HG03342 (cell line): ENCODE results near the gene JAZF1.

Experiments
- ATAC-seq: cut with Tn5 transposase; IDR thresholded peaks from one replicate; pipeline ENCODE4 v1.9.1; 2021; ENCODE audit warnings: mild to moderate bottlenecking, moderate library complexity; ENCODE audit not compliant: unreplicated experiment

JAZF1 gene

GRCh38 chr7:28140979-28141378, 39.6 kb downstream of the JAZF1 start:
- ATAC-seq, result no peak

GRCh38 chr7:28138837-28139236, 41.8 kb downstream of the JAZF1 start:
- ATAC-seq, result no peak

GRCh38 chr7:28137463-28137862, 43.1 kb downstream of the JAZF1 start:
- no peak for ATAC-seq

GRCh38 chr7:28136885-28137284, 43.7 kb downstream of the JAZF1 start:
- no peak for ATAC-seq

GRCh38 chr7:28136420-28136819, 44.2 kb downstream of the JAZF1 start:
- no peak for ATAC-seq

- ATAC-seq, result no peak
Measured at GRCh38 chr7:28135760-28136159, 44.8 kb downstream of the JAZF1 start.

- no peak for ATAC-seq
Measured at GRCh38 chr7:28135315-28135714, 45.3 kb downstream of the JAZF1 start.

GRCh38 chr7:28133872-28134271, 46.7 kb downstream of the JAZF1 start:
- no peak for ATAC-seq

- no peak for ATAC-seq
Measured at GRCh38 chr7:28132959-28133870, 47.4 kb downstream of the JAZF1 start.

GRCh38 chr7:28130277-28130676, 50.3 kb downstream of the JAZF1 start:
- ATAC-seq, result no peak

GRCh38 chr7:28128608-28129007, 52.0 kb downstream of the JAZF1 start:
- no peak for ATAC-seq

GRCh38 chr7:28126410-28127041, 54.1 kb downstream of the JAZF1 start:
- ATAC-seq, result no peak

GRCh38 chr7:28125431-28126409, 54.9 kb downstream of the JAZF1 start:
- no peak for ATAC-seq

GRCh38 chr7:28124413-28124812, 56.2 kb downstream of the JAZF1 start:
- ATAC-seq, result no peak

GRCh38 chr7:28123752-28124151, 56.8 kb downstream of the JAZF1 start:
- no peak for ATAC-seq

GRCh38 chr7:28121496-28121895, 59.1 kb downstream of the JAZF1 start:
- no peak for ATAC-seq

GRCh38 chr7:28116041-28116440, 64.6 kb downstream of the JAZF1 start:
- ATAC-seq, result no peak

- ATAC-seq, result no peak
Measured at GRCh38 chr7:28115261-28115660, 65.3 kb downstream of the JAZF1 start.

GRCh38 chr7:28114056-28114455, 66.5 kb downstream of the JAZF1 start:
- no peak for ATAC-seq

GRCh38 chr7:28112883-28113540, 67.6 kb downstream of the JAZF1 start:
- no peak for ATAC-seq

- no peak for ATAC-seq
Measured at GRCh38 chr7:28112467-28112866, 68.1 kb downstream of the JAZF1 start.
